Measurements from ENCODE around the gene ARL5A. TPM values are rescaled to one million over a fixed set of nuclear protein-coding genes. Genes with fewer than 3 reads are reported as not detected.

ARL5A gene
- polyA plus RNA-seq, 3 donors = 21.3 to 85.8 (median 74.5) TPM

DNA sequence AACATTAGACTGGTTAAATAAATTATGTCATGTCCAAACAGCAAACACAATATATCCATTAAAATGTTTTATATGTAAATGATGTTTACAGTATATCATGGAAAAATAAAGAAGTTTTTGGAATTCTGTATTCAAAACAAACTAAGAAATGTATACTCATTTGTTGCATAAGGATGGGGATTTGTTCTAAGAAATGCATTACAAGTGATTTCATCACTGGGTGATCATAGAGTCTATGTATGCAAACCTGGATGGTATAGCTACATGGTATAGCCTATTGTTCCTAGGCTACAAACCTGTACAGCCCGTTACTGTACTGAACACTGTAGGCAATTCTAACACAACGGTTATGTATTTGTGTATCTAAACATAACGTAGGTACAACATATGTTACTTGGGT is 35.1 kb downstream of the ARL5A start:
- H2AFZ ChIP-seq (ENCODE audit: insufficient read depth, low read depth, low read length, poor library complexity, severe bottlenecking) = no peak overlapping the region
- no peak overlapping the region for H3K9ac ChIP-seq (ENCODE audit: insufficient read depth, low read length, poor library complexity, severe bottlenecking)
- no peaks in the 10 kb centered on the region for H3K27me3 ChIP-seq (ENCODE audit: control insufficient read depth in 2 of 2, insufficient read depth in 2 of 2, low read length in 2 of 2)
- H3K9me3 ChIP-seq (replicated peaks in 1 of 2; ENCODE audit: control insufficient read depth in 1 of 2, insufficient read depth in 1 of 2, low read length in 2 of 2) = no peaks in the 10 kb centered on the region
- peaks cover 8 to 69% of the 10 kb centered on the region in 2 donors for H3K36me3 ChIP-seq (replicated peaks in 1 of 2; ENCODE audit: control insufficient read depth in 1 of 2, insufficient read depth in 2 of 2, low read length in 2 of 2)
- Mint-ChIP-seq H3K9me3 (peaks cover 0 to 3% (median 0%) of the 10 kb centered on the region in 7 donors), H3K27ac (no peak overlapping the region), H3K4me3 (no peak overlapping the region), H3K4me1 (no peaks in the 10 kb centered on the region), H3K27me3 (ENCODE audit: low read depth in 3 of 3) (no peaks in the 10 kb centered on the region), H3K36me3 (peaks cover 37 to 41% of the 10 kb centered on the region in 2 donors)
- no peak overlapping the region for H3K4me3 ChIP-seq (replicated peaks in 1 of 3; ENCODE audit: low read depth in 2 of 3, low read length in 3 of 3)
- H3K4me2 ChIP-seq (replicated peaks; ENCODE audit: extremely low read depth, low read length, poor library complexity, severe bottlenecking) = no peak overlapping the region
- intact Hi-C loops (cut with micrococcal nuclease) = no loop called here
- TF ChIP-seq, protein P1, sequence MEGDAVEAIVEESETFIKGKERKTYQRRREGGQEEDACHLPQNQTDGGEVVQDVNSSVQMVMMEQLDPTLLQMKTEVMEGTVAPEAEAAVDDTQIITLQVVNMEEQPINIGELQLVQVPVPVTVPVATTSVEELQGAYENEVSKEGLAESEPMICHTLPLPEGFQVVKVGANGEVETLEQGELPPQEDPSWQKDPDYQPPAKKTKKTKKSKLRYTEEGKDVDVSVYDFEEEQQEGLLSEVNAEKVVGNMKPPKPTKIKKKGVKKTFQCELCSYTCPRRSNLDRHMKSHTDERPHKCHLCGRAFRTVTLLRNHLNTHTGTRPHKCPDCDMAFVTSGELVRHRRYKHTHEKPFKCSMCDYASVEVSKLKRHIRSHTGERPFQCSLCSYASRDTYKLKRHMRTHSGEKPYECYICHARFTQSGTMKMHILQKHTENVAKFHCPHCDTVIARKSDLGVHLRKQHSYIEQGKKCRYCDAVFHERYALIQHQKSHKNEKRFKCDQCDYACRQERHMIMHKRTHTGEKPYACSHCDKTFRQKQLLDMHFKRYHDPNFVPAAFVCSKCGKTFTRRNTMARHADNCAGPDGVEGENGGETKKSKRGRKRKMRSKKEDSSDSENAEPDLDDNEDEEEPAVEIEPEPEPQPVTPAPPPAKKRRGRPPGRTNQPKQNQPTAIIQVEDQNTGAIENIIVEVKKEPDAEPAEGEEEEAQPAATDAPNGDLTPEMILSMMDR (IDR thresholded peaks at IDR 0.05) = no peak
- no peaks in the 10 kb centered on the region for H3K79me2 ChIP-seq (ENCODE audit: insufficient read depth, low read length)
- DNase-seq = no peak
- H3K4me1 ChIP-seq (ENCODE audit: control insufficient read depth in 1 of 2, insufficient read depth in 2 of 2, low read length in 2 of 2) = no peaks in the 10 kb centered on the region
- no peaks in the 10 kb centered on the region for H4K20me1 ChIP-seq (ENCODE audit: insufficient read depth, low read length)
- H3K27ac ChIP-seq (ENCODE audit: low read depth in 1 of 2, low read length in 2 of 2) = no peak overlapping the region
- WGBS (ENCODE audit: insufficient coverage) = no CpG with 5 or more reads among the region's 3 CpGs

DNA sequence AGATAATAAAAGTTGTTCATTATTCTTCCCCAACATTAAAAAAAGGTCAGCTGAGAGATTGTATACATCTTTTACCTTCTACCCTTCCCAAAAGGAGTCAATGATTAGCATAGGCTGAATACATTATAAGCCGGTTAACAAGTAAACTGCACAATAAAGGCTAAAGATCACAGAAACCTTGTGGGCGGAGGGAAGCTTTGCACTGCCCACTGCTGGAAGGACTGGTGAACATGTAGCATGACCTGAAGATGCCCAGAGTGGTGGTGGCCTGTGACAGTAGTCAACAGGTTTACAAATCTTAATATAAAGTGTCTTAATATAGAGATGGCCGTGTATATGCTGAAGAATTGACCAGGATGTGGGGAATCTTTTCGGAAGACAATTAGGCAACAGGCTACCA is 35.6 kb downstream of the ARL5A start:
- no peaks in the 10 kb centered on the region for H4K20me1 ChIP-seq (ENCODE audit: insufficient read depth, low read length)
- TF ChIP-seq, protein P1 (IDR thresholded peaks at IDR 0.05) = no peak
- H3K9me3 Mint-ChIP-seq = peaks cover 0 to 3% (median 0%) of the 10 kb centered on the region in 7 donors
- H2AFZ ChIP-seq (ENCODE audit: insufficient read depth, low read depth, low read length, poor library complexity, severe bottlenecking) = no peak overlapping the region
- H3K36me3 Mint-ChIP-seq = peaks cover 36 to 43% of the 10 kb centered on the region in 2 donors
- H3K9me3 ChIP-seq (replicated peaks in 1 of 2; ENCODE audit: control insufficient read depth in 1 of 2, insufficient read depth in 1 of 2, low read length in 2 of 2) = no peaks in the 10 kb centered on the region
- no peak overlapping the region for H3K27ac ChIP-seq (ENCODE audit: low read depth in 1 of 2, low read length in 2 of 2)
- no peak for DNase-seq
- H3K4me1 ChIP-seq (ENCODE audit: control insufficient read depth in 1 of 2, insufficient read depth in 2 of 2, low read length in 2 of 2) = no peaks in the 10 kb centered on the region
- peak overlapping the region in 1 of 7 donors; percentile 58 for H3K27ac Mint-ChIP-seq
- peaks cover 0 to 2% (median 0%) of the 10 kb centered on the region in 3 donors for H3K27me3 Mint-ChIP-seq (ENCODE audit: low read depth in 3 of 3)
- H3K4me3 Mint-ChIP-seq = no peak overlapping the region
- H3K9ac ChIP-seq (ENCODE audit: insufficient read depth, low read length, poor library complexity, severe bottlenecking) = no peak overlapping the region
- H3K4me3 ChIP-seq (replicated peaks in 1 of 3; ENCODE audit: low read depth in 2 of 3, low read length in 3 of 3) = no peak overlapping the region
- H3K4me2 ChIP-seq (replicated peaks; ENCODE audit: extremely low read depth, low read length, poor library complexity, severe bottlenecking) = no peak overlapping the region
- 100% methylated on average over 2 of the region's 4 CpGs for WGBS (ENCODE audit: insufficient coverage)
- H3K4me1 Mint-ChIP-seq = no peaks in the 10 kb centered on the region
- peaks cover 10 to 69% of the 10 kb centered on the region in 2 donors for H3K36me3 ChIP-seq (replicated peaks in 1 of 2; ENCODE audit: control insufficient read depth in 1 of 2, insufficient read depth in 2 of 2, low read length in 2 of 2)
- no peaks in the 10 kb centered on the region for H3K79me2 ChIP-seq (ENCODE audit: insufficient read depth, low read length)
- intact Hi-C loops (cut with micrococcal nuclease) = no loop called here
- H3K27me3 ChIP-seq (ENCODE audit: control insufficient read depth in 2 of 2, insufficient read depth in 2 of 2, low read length in 2 of 2) = no peaks in the 10 kb centered on the region

Measured in CD14-positive monocyte (primary cell).